K562 (cell line): Measurements from ENCODE around the gene FAM20B. TPM values are rescaled to one million over a fixed set of nuclear protein-coding genes. Genes with fewer than 3 reads are reported as not detected.

Source experiments
- EGR1 ChIP-seq: fragments of 450-650 bp; conservative IDR thresholded peaks from 2 replicates; pipeline ENCODE4 v1.6.1; 2017; ENCODE audit warnings: mild to moderate bottlenecking
- MIER1 ChIP-seq: fragments of 450-650 bp; IDR thresholded peaks from 2 replicates; pipeline ENCODE4 v1.6.1; 2016; ENCODE audit warnings: antibody characterized with exemption, mild to moderate bottlenecking, low read depth
- NFE2 ChIP-seq: IDR thresholded peaks from 2 replicates; pipeline ENCODE4 v1.6.1; 2014; ENCODE audit warnings: antibody characterized with exemption, low read depth
- RB1 ChIP-seq: fragments of 450-650 bp; IDR thresholded peaks from 2 replicates; pipeline ENCODE4 v1.6.1; 2017; ENCODE audit warnings: low read depth, mild to moderate bottlenecking
- RFX7 ChIP-seq: fragments of 250-450 bp; sonication (Bioruptor Pico); IDR thresholded peaks from 2 replicates; pipeline ENCODE4 v1.5.1; 2021; ENCODE audit warnings: mild to moderate bottlenecking
- SRSF1 ChIP-seq: fragments of 200-400 bp; formaldehyde crosslinking; IDR thresholded peaks from 2 replicates; pipeline ENCODE4 v1.6.1; 2017; ENCODE audit warnings: mild to moderate bottlenecking, low read depth, low read length, moderate library complexity
- TOE1 ChIP-seq, 2 experiments: fragments of 450-650 bp in 1 of 2; sonication (generic) in 1 of 2; formaldehyde crosslinking in 1 of 2; IDR thresholded peaks; 2 replicates each; pipeline versions ENCODE4 v1.7.1 to v1.8.0; 2016 to 2022; ENCODE audit warnings: borderline replicate concordance in 2 of 2, mild to moderate bottlenecking in 2 of 2, antibody characterized with exemption in 1 of 2, inconsistent platforms in 1 of 2, low read depth in 1 of 2, missing genetic modification reagents in 1 of 2, moderate library complexity in 1 of 2
- ZBTB40 ChIP-seq, 2 experiments: fragments of 450-650 bp in 1 of 2; sonication (generic) in 1 of 2; formaldehyde crosslinking in 1 of 2; IDR thresholded peaks; 2 replicates each; pipeline versions ENCODE4 v1.7.1 to v1.9.0; 2016 to 2022; ENCODE audit warnings: inconsistent platforms in 1 of 2, mild to moderate bottlenecking in 1 of 2, missing genetic modification reagents in 1 of 2
- ZNF212 ChIP-seq: fragments of 450-650 bp; formaldehyde crosslinking; IDR thresholded peaks from 2 replicates; pipeline ENCODE4 v1.4.0; 2020; ENCODE audit warnings: mild to moderate bottlenecking
- ZNF76 ChIP-seq: fragments of 250-450 bp; sonication (Bioruptor Pico); IDR thresholded peaks from 2 replicates; pipeline ENCODE4 v1.4.0; 2020; ENCODE audit warnings: mild to moderate bottlenecking, moderate library complexity, borderline replicate concordance
- polyA plus RNA-seq, 8 experiments: library from polyadenylated mRNA; depleted of rRNA in 4 of 8; stranded (reverse) in 5 of 8; unstranded in 3 of 8; fragments of >200 nt; fragmentation: Nextera tagmentation in 2 of 8; fragmentation: Illumina TruSeq in 1 of 8; extraction: Ambion mirVana in 2 of 8; extraction: Trizol in 1 of 8; gene quantifications; 2 replicates each; pipeline versions ENCODE4 v1.2.1 to v1.2.3, GENCODE V29; 2011 to 2014; ENCODE audit warnings: inconsistent platforms in 1 of 8, missing spikeins in 1 of 8
- total RNA-seq, 7 experiments: library from RNA; depleted of rRNA in 6 of 7; stranded (reverse); fragments of >200 nt in 6 of 7; fragmentation: Illumina TruSeq in 2 of 7; extraction: Trizol in 2 of 7; gene quantifications; 2 replicates each; pipeline versions ENCODE4 v1.2.1 to v1.2.3, GENCODE V29; 2011 to 2021; ENCODE audit warnings: low replicate concordance in 1 of 7
- TF ChIP-seq, protein P1 (sequence below): IDR thresholded peaks from 3 replicates; pipeline ENCODE4 v1.6.1; 2011; ENCODE audit warnings: borderline replicate concordance, mild to moderate bottlenecking, moderate library complexity; ENCODE audit not compliant: insufficient read length; ENCODE audit errors: extremely low read depth
- TF ChIP-seq, protein P2 (sequence below): fragments of 450-650 bp; IDR thresholded peaks from 2 replicates; pipeline ENCODE4 v1.6.1; 2016; ENCODE audit warnings: low read depth, mild to moderate bottlenecking, moderate library complexity

Gene FAM20B
- total and polyA plus RNA-seq, 9 of the 15 experiments (the other 6 are each of a cell fraction or from before 2014, with no cell fraction given), result 7.2 to 67.5 (median 42.9) TPM

- TF ChIP-seq, protein P1, sequence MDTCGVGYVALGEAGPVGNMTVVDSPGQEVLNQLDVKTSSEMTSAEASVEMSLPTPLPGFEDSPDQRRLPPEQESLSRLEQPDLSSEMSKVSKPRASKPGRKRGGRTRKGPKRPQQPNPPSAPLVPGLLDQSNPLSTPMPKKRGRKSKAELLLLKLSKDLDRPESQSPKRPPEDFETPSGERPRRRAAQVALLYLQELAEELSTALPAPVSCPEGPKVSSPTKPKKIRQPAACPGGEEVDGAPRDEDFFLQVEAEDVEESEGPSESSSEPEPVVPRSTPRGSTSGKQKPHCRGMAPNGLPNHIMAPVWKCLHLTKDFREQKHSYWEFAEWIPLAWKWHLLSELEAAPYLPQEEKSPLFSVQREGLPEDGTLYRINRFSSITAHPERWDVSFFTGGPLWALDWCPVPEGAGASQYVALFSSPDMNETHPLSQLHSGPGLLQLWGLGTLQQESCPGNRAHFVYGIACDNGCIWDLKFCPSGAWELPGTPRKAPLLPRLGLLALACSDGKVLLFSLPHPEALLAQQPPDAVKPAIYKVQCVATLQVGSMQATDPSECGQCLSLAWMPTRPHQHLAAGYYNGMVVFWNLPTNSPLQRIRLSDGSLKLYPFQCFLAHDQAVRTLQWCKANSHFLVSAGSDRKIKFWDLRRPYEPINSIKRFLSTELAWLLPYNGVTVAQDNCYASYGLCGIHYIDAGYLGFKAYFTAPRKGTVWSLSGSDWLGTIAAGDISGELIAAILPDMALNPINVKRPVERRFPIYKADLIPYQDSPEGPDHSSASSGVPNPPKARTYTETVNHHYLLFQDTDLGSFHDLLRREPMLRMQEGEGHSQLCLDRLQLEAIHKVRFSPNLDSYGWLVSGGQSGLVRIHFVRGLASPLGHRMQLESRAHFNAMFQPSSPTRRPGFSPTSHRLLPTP, result no peak
- TF ChIP-seq TOE1 (IDR thresholded peaks at IDR 0.05; ENCODE audit: borderline replicate concordance) (0 out of 2 replicates have a peak, but pooled peaks have one; percentile 6), TOE1 (CRISPR knock-in tag; IDR thresholded peaks at IDR 0.05; ENCODE audit: borderline replicate concordance, low read depth) (no peak), MIER1 (no peak), RB1 (peak; percentile 89), NFE2 (no peak), RFX7 (CRISPR knock-in tag) (no peak), ZNF76 (CRISPR knock-in tag) (peak; percentile 81; the same call in 1 of the 2 replicates), EGR1 (peak; percentile 22; the same call in 1 of the 2 replicates), ZBTB40 (IDR thresholded peaks at IDR 0.05) (peak; percentile 63), ZBTB40 (CRISPR knock-in tag; IDR thresholded peaks at IDR 0.05) (no peak), SRSF1 (no peak), ZNF212 (CRISPR knock-in tag) (no peak; the same call in 1 of the 2 replicates)
- TF ChIP-seq, protein P2, sequence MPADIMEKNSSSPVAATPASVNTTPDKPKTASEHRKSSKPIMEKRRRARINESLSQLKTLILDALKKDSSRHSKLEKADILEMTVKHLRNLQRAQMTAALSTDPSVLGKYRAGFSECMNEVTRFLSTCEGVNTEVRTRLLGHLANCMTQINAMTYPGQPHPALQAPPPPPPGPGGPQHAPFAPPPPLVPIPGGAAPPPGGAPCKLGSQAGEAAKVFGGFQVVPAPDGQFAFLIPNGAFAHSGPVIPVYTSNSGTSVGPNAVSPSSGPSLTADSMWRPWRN, result no peak
Measured at GRCh38 chr1:179025975-179026812, 500 bp downstream of the FAM20B start (continued).
